GM19238 (cell line): ENCODE results near the gene COL6A5.
"Not testable (repeated sequence)": the region's sequence is repeated elsewhere in the genome, so short reads cannot be mapped to it uniquely, and the experiment has no call there.

Experiments
- DNase-seq: peaks from one replicate; pipeline ENCODE4 v3.0.0; 2011; ENCODE audit warnings: low spot score; ENCODE audit not compliant: insufficient read length

Gene COL6A5

GRCh38 chr3:130345487-130346079 is at the start of gene COL6A5:
Gene COL6A5 (plus strand): TSS chr3:130345672. CDS start chr3:130373639, 27,967 bp downstream.
- no peak for DNase-seq

- no peak for DNase-seq
Observed at GRCh38 chr3:130299531-130299930, 45.9 kb upstream of the COL6A5 start.

GRCh38 chr3:130300888-130301287 is 44.6 kb upstream of the COL6A5 start:
- no peak for DNase-seq

GRCh38 chr3:130310109-130310508 is 35.4 kb upstream of the COL6A5 start:
- DNase-seq = no peak

DNA sequence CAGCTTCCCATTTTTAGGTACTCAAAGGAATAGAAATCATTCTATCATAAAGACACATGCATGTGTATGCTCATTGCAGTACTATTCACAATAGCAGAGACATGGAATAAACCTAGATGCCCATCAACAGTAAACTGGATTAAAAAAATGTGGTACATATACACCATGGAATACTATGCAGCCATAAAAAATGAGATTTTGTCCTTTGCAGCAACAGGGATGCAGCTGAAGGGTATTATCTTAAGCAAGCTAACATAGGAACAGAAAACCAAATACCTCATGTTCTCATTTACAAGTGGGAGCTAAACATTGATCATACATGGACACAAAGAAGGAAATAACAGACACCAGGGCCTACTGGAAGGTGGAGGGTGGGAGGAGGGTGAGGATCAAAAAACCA is 33.1 kb upstream of the COL6A5 start:
- DNase-seq = no peak

DNA sequence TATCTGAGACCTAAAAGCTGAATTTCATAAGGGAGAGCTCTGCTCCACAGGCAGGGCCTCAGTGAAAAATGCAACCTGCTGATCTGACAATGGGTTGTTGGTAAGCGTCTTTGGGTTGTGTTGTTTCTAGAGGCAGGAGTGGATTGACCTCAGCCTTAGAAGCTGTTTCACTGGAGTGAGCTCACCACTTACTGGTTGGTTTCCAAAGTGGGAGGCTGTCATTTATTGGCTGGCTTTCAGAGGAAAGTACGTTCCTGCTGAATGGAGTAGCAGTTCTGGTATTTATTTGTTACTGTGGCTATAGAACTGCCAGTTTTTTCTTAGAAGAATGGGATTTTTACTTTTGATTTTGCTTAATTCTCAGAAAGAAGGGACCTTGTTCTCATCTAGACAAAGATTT is 29.3 kb upstream of the COL6A5 start:
- DNase-seq = no peak

DNA sequence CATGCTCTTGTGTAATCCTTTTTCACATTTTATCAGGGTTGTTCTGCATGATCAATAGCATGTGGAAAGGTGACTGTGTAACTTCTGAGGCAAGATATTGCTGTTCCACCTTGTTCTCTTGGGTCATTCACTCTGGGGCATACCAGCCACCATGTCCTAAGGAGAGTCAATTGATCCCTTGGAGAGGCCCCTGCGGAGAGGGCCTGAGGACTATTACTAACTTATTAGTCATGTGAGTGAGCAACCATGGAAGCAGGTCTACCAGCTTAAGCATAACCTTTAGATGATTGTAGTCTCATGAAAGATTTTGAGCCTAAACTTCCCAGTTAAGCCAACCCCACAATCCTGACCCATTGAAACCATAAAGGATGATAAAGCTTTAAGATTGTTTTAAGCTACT is 22.0 kb upstream of the COL6A5 start:
- DNase-seq = no peak

- DNase-seq = no peak
Observed at GRCh38 chr3:130340766-130341165, 4.7 kb upstream of the COL6A5 start.

DNA sequence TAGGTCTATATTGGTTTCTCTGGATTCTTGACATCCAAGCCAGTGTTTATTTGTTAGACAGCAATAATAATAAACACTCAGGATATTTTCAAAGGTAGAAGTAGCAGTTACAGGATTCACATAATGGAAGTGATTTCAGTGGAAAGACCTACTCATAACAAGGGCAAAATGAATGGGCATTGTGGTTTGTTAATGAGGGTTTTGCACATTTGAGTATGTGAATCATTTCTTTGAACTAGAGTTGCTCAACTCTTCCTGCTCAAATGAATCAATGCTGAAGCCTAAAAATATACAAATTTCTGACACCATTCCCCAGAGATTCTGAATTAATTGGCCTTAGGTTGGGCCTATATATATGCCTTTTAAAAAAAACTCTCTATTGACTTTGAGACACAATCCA is 4.1 kb upstream of the COL6A5 start:
- DNase-seq = no peak

DNA sequence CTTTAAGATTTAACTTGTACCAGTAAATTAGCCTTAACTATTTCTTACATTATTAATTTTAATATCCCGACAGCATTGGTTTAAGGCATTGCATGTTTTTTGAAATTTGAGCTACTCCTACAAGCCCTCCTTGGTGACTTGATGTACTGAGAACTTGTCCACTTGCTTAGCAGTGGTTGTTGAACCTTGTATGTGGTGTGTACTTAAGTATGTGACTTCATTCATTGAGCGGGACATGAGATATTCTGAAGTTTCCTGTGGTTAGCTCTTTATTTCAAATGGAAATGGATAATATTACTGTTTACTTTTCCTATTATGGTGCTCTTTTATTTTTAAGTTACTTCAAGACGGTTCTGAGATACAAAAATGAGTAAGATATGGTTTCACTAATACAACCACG is 3.6 kb upstream of the COL6A5 start:
- no peak for DNase-seq

GRCh38 chr3:130342821-130343661 is 2.4 kb upstream of the COL6A5 start:
- no peak for DNase-seq

- DNase-seq = not testable (repeated sequence)
Observed at GRCh38 chr3:130348258-130348657, 2.8 kb downstream of the COL6A5 start.

DNA sequence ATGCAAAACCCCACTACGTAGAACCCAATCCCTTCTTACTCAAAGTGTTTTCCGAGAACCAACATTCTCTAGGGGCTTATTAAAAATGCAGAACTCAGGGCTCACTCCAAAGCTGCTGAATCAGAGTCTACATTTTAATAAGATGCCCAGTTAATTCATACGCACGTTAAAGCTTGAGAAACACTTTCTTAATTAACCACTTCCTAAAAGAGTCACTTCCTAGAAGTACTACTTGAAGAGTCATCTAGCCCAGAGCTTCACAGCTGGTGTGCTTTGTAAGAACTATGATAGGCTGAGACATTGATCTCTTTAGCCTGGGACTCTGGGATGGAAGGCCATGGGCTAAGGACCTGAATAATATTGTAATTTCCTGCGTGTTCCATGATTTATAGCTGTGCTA is 9.0 kb downstream of the COL6A5 start:
- DNase-seq = no peak

DNA sequence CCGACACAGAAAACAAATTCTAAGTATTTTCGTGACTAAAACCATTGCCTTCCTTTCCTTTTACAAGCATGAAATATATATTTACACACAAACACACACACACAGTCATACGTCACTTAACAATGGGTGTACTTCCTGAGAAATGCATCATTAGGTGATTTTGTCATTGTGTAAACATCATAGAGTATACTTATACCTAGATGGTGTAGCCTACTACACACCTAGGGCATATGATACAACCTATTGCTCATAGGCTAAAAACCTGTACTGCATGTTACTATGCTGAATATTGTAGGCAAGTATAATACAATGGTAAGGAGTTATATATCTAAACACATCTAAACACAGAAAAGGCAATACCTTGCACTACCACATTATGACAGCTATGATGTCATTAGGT is 28.6 kb downstream of the COL6A5 start:
- DNase-seq = no peak

DNA sequence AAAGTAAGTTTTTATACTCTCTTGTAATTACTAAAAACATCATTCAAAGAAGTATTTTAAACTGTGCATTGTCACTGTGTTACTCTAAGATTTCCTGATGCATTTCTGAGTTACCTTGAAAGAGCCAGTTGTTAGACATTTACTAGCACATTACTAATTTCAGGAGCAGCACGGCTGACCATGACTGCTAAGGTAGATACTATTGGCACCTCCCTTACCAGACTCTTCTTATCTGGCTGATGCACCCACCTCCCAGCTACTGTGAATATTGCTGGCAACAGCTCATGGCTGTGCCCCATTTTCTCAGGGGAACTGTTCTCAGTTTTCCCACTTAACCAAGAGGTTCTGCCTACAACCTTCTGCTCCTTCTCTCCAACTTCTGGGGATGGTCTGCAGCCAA is 29.4 kb downstream of the COL6A5 start:
- DNase-seq = no peak

DNA sequence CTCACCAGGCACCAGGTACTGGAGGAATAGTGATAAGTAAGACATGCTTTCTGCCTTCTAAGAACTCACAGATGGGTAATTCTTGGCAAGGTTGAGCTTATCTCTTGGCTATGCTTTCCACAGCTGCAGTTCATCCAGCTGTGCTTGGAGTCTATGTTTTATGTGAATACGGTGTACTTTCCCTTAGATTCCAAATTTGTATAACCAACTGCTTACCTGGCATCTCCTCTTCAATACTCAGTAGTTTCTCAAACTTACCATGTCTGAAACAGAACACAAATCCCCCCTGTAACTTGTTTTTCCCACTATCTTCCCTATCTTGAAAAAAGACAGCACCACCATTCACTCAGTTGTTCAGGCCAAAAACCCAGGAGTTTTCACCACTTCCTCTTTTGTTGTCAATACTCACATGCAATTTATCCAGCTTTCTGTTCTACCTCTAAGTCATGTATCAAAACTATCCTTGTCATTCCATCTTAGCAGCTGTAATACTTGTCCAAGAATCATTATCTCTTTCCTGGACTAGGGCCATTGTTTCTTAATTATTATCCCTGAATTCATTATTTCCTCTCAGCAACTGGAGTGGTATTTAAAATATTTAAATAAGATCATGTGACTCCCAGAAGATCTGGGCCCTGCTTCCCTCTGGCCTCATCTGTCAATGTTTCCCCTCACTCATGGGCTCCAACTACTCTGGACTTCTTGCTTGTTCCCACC is 32.6 kb downstream of the COL6A5 start:
- DNase-seq = no peak

DNA sequence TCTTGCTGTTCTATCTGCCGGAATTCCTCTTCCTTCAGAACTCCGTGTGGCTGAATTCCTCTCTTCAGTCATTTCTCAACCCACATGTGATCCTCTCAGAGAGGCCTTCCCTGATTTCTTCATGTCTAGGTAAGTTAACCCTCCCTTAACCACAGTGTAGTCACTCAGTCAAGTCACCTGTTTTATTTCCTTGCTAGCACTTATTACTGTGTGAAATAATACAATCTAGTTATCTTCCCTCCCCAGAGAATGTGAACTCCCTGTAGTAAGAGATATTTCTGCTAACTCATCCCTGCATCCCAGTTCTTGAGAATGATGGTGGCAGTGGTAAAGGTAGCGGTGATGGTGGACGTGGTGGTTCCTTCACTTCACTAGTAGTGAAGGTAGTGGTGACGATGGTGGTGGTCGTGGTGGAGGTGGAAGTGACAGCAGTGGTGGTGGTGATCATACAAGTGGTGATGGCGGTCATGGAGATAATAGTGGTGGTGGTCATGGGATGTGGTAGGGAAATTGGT is 33.3 kb downstream of the COL6A5 start:
- no peak for DNase-seq

- no peak for DNase-seq
Observed at GRCh38 chr3:130379274-130379673, 33.8 kb downstream of the COL6A5 start.

- no peak for DNase-seq
Observed at GRCh38 chr3:130380398-130380797, 34.9 kb downstream of the COL6A5 start.

DNA sequence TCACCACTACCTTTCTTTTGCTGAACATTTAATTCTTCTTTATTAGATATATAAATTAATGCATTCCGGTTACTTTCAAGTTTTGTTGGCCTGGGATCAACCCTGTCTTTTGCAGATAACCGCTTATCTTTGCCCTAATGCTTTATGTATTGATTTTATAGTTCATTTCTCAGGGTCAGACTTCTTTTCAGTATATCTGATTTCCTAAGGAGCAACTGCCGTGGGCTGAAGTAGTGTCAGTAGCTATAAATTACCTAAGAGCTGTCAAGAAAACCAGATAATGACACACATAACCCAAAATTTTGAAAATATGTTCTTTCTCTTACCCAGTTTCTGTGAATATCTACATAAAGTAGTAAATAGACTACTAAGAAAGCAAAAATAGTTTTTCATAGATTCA is 38.0 kb downstream of the COL6A5 start:
- DNase-seq = no peak

DNA sequence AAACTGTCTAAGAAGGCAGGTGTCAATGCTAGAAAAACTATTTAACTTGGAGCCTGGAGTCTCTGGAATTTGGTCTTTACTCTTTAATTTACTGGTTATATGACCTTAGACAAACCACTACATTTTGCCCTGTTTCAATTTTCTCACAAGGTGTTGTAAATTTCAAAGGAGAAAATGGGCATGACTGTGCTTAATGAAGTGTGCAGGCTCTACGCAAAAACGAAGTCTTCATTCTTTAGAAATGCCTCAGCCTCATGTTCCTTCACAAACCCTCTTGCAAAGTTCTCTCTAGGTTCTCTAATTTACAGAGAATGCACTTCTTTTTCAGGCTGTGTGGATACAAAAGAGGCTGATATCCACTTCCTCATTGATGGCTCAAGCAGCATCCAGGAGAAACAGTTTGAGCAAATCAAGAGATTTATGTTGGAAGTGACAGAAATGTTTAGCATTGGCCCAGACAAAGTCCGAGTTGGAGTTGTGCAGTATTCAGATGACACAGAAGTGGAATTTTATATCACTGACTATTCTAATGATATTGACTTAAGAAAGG is 39.1 kb downstream of the COL6A5 start:
- DNase-seq = no peak
